GM19463 (cell line): ENCODE measurements around the gene RNF32.
A peak's percentile ranks its signal among the peaks of the same experiment; 100 is the strongest.

Experiments
- ATAC-seq: cut with Tn5 transposase; IDR thresholded peaks from one replicate; pipeline ENCODE4 v1.9.1; 2021; ENCODE audit warnings: mild to moderate bottlenecking, moderate library complexity; ENCODE audit not compliant: unreplicated experiment

Gene RNF32

GRCh38 chr7:156640257-156640948 lies at the start of gene RNF32:
Gene RNF32, plus strand, starts transcription at chr7:156640774. Its CDS starts 3,104 bp downstream, at chr7:156643878.
- peak; percentile 80 for ATAC-seq

GRCh38 chr7:156592155-156592884 lies 48.3 kb upstream of the RNF32 start:
- ATAC-seq, result no peak

- ATAC-seq, result no peak
Observed at GRCh38 chr7:156594283-156595080, 46.1 kb upstream of the RNF32 start.

- no peak for ATAC-seq
Observed at GRCh38 chr7:156600496-156600895, 40.1 kb upstream of the RNF32 start.

GRCh38 chr7:156602283-156602682 lies 38.3 kb upstream of the RNF32 start:
- no peak for ATAC-seq

GRCh38 chr7:156603011-156603410 lies 37.6 kb upstream of the RNF32 start:
- ATAC-seq, result no peak

- ATAC-seq, result no peak
Observed at GRCh38 chr7:156603629-156604028, 36.9 kb upstream of the RNF32 start.

GRCh38 chr7:156604311-156604710 lies 36.3 kb upstream of the RNF32 start:
- ATAC-seq, result no peak

- no peak for ATAC-seq
Observed at GRCh38 chr7:156604836-156605695, 35.5 kb upstream of the RNF32 start.

GRCh38 chr7:156606135-156606534 lies 34.4 kb upstream of the RNF32 start:
- ATAC-seq, result no peak

GRCh38 chr7:156606691-156607331 lies 33.8 kb upstream of the RNF32 start:
- ATAC-seq, result no peak

- ATAC-seq, result no peak
Observed at GRCh38 chr7:156607332-156608172, 33.0 kb upstream of the RNF32 start.

GRCh38 chr7:156608173-156608478 lies 32.4 kb upstream of the RNF32 start:
- no peak for ATAC-seq

GRCh38 chr7:156609010-156609877 lies 31.3 kb upstream of the RNF32 start:
- no peak for ATAC-seq

- ATAC-seq, result no peak
Observed at GRCh38 chr7:156610130-156610529, 30.4 kb upstream of the RNF32 start.

GRCh38 chr7:156610601-156611000 lies 30.0 kb upstream of the RNF32 start:
- no peak for ATAC-seq

- ATAC-seq, result no peak
Observed at GRCh38 chr7:156611014-156612010, 29.3 kb upstream of the RNF32 start.
